HG02642 (cell line): ENCODE data around the gene CDC7.

Experiments
- ATAC-seq: cut with Tn5 transposase; IDR thresholded peaks from one replicate; pipeline ENCODE4 v1.9.1; 2021; ENCODE audit warnings: mild to moderate bottlenecking; ENCODE audit not compliant: unreplicated experiment, poor library complexity

The CDC7 gene

DNA sequence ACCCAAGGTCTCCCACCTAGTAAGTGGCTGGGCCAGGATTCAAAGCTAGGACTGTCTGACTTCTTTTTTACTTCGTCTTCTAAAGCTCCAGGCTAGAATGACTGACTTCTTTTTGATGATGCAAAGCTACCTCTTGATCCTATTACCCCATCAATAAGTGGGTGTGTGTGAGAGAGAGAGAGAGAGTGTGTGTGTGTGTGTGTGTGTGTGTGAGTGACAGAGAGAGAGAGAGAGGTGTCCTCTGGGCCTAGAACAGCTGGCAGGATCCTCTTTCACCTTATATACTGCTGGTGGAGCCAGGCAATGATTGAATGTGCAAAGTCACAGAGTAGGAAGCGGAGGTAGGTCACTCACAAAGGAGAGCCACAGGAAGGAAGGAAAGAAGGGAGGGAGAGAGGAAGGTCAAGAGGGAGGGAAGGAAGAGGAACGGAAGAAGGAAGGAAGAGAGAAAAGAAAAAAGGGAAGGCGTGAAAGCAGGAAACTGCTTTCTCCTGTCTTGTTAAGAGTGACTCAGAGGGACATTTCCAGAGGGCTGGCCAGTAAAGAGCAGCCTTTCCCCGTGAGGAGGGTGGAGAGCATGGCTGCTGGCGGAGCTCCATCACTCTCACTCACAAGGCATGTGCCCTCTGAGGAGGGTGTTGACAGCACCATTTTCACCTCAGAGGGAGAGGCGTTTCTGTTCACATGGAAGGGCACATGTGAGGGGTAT is 68.9 kb downstream of the CDC7 start:
- no peak for ATAC-seq

DNA sequence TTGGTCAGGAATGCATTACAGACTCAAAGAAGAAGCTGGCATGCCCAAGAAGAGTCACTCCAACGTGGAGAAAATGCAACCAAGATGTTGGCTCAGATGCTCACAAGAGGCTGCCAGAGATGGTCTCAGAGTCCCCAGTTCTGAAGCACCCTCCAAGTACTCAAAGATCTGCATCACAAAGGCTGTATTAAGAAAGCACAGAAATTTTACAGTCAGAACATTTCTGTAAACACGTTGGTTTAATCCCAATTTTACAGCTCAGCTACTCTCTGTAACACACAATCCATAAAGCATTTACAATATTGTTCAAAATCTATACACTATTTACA is 69.4 kb downstream of the CDC7 start:
- ATAC-seq, result no peak

DNA sequence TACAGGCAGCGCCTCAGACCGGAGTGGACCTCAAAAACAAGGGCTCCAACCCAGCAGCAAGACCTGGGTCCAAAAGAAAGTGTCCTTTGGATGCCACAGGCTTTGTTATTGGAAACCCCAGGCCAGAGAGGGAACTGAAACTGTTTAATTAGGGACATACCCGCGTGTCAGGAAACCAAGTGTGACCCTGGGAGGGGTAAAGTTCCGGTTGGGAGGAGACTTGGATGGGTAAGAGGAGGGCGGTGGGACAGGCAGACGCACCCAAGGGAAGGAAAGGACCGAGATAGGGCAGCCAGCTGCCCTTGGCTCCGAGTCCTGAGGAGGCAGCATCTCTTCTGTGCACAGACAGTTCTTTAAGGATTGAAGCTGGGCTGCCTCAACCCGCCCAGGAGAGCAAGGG is 71.4 kb downstream of the CDC7 start:
- peak; percentile 91 for ATAC-seq
